GM18502 (cell line): ENCODE results near the gene KRT36.

Source experiments
- ATAC-seq: cut with Tn5 transposase; IDR thresholded peaks from one replicate; pipeline ENCODE4 v1.9.1; 2021; ENCODE audit warnings: mild to moderate bottlenecking; ENCODE audit not compliant: unreplicated experiment, poor library complexity

Gene KRT36

DNA sequence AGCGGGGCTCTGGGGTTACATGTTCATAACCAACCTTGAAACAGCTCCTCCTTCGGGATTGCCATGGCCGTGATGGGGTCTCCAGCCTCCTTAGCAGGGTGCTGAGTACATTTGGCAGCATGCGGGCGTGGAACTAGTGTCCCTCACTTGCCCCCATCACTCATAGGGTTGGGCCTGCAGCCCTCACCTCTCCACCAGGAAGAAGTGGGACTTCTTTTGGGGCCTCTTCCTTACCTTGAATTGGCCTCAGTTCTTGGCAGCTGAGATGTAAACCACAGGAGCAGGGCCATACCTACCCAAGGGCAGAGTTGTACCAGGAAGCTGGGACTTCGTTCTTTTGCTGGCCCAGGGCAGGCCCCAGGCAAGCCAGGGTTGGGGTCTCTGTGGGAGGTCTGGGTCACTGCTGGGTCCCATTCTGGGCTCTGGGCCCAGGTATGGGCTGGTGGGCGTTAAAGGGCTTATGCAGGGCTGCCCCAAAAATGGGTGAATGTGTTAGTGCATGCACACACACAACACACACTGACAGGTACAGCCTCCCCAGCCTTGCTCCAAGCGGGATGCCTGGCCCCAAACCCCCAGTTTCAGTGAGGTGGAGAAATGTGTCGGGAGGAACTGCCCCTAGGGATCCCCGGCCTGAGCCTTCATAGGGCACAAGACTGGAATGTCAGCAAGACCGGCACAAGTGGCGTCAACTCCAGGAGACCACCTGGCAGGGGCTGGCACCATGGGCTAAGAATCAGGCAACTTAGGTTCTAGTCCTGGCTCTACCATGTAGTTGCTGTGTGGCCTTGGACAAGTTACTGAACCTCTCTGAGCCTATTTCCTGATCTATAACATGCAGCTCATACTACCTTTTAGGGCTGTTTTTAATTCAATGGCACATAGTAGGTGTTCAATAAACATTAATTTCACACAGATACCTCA lies 32.9 kb upstream of the KRT36 start:
- no peak for ATAC-seq

DNA sequence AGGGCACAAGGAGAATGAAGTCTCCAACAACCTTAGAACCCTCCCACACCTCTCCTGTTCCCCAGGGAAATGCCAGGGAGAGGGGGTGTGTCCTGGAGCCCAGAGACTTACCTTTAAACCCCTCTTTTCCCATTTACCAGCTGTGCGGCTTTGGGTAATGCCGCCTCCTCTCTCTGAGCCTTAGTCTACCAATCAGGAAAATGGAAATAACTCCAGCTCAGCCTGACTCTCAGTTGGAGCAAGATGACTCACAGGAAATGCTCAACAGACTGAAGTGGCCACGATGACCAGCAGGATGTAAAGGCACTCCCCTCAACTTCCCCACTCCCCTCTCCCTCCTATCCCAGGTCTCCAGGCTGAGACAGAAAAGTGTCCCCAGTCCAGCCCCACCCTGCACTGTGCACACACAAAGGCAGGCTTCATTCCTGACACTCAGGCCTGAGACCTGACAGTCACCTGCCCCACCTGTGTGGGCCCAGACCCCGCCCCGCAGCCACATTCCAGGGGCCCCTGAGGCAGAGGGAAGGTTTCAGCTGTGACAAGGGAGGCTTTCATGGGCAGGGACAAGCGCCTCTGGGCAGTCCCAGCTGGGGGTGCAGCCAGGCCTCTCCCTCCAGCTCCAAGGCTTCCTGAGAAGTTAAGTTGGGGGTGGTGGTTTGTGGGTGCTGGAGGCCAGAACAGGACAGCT lies 32.0 kb upstream of the KRT36 start:
- no peak for ATAC-seq

DNA sequence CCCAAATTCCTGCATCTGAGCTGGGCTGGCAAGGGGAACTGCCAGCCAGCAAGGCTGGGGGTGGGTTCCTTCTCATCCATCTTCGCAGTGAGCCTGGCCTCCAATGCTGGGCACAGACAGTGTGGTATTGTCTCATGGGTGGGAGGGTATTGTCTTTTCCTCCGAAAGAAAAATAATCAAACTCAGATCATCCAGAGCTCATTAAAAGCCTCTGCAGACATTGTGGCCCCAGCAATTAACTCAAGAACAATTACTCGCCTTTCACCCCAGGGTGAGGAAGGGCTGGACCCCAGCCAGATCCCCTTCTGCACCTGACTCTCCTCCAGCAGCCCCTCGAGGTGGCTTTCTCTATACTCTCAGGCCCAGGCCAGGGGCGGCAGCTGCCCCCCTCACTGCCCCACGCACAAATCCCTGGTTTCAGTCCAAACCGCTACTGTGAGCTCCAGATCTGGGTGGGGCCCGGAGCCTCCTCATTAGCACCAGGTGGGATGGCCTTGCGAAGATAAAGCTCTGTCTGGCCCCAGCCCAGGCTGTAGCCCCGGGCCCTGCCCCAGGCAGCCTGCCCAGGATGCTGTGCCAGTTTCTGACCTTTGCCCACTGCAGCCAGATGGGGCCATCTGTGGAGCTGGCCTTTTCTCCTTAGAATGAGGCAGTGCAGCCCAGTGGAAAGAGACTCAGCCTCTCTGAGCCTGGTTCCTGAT lies 31.3 kb upstream of the KRT36 start:
- no peak for ATAC-seq

- no peak for ATAC-seq
Observed at GRCh38 chr17:41519501-41520224, 30.0 kb upstream of the KRT36 start.

- no peak for ATAC-seq
Observed at GRCh38 chr17:41518789-41519449, 29.2 kb upstream of the KRT36 start, which contains the start of gene KRT15. Gene KRT15, minus strand, starts transcription at chr17:41518890. Its CDS starts 63 bp downstream, at chr17:41518827.

DNA sequence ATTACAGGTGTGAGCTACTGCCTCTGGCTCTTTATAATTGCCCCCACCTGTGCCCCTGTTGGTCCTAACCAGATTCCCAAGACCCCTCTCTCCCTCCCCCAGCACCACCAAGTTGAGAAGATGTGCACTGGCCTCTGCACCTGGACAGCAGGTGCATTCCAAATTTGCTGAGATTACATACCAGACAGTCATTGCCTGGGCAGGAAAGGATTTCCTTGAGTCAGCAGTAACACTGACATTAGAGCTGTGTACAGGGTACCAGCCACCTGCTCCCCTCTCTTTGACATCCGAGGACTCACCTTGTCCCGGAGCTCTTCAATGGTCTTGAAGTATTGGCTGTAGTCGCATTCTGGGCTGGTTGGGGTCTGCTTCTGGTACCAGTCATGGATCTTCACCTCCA lies 28.3 kb upstream of the KRT36 start:
- ATAC-seq, result no peak

- no peak for ATAC-seq
Observed at GRCh38 chr17:41516830-41517283, 27.1 kb upstream of the KRT36 start.

- no peak for ATAC-seq
Observed at GRCh38 chr17:41516147-41516829, 26.6 kb upstream of the KRT36 start.

DNA sequence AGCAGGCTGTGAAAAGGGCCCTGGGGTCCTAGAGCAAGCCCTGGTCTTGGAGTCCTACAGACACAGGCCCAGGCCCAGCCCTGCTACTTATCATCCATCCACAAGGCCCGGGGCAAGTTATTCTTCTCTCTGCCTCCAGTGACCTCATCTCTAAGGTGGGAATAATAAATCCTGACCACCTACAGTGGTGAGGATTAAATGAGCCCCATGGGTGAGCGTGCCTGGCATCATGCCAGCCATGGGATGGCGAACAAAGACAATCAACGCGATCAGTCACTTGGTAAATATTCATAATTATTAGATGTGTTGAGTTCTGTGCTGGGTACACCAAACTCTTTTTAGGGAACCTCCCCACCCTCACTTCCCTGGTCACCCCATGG lies 23.4 kb upstream of the KRT36 start:
- ATAC-seq, result no peak

DNA sequence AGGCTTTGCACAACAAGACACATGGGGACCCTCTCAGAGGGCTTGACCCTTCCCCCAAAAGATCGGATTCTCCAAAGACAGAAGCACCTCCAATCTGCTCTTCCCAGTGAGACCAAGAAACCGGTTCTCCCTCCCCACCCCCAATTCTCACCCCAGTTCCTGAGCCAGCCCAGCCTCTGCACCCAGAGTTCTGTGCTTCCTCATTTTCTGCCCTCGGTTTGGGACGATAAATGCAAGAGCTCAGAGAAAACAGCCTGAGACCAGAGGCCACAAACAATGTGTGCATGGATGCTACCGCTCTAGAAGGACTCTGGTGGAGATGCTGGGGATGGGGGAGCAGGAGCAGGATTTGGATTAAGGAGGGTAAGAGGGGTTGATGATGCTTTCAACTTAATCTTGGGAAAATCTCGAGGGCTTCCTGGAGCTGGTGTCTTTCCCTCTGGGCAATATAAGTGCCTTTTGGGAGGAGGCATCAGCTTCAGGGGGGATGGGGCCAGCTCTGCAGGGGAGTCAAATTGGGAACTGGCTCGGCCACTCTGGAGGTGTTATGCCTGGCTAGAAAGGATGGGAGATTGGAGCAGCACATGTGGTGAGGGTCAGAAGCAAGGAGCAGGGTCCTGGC lies 22.9 kb upstream of the KRT36 start:
- ATAC-seq, result no peak

GRCh38 chr17:41511716-41512115 lies 22.0 kb upstream of the KRT36 start:
- no peak for ATAC-seq

GRCh38 chr17:41511116-41511515 lies 21.4 kb upstream of the KRT36 start:
- no peak for ATAC-seq

DNA sequence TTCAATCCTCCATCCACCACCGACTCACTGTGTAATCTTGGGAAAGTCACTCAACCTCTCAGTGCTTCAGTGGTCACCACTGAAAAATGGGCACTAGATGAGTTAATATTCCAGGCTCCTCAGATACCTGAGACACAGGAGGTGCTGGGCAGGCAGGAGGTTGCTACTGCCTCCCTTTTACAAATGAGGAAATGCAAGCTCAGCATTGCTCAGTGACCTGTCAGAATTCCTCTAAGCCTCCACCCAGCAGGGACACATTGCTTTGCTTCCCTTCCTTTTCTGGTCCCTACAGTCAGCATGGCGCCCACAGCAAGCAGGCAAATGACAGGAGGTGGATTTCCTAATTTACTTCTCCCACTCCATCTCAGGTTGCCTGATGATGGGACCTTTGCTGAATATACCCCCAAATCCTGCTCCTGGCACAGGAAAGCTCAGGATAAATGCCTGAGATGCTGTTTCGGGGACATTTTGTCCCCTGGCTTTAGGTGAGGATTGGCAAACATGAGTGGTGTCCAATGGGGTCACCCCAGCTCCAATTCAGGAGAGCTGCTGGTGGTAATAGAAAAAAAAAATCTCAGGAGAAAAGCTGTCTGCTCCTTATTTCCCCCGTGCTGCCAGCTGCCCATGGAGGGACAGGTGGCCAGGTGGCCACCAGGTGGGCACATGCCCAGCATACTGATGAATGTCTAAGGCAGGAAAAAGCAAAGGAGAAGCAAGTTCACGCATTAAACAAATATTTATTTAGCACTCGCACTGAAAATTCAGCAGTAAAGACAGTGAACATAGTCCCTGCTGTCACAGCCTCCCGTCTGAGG lies 20.7 kb upstream of the KRT36 start:
- no peak for ATAC-seq

DNA sequence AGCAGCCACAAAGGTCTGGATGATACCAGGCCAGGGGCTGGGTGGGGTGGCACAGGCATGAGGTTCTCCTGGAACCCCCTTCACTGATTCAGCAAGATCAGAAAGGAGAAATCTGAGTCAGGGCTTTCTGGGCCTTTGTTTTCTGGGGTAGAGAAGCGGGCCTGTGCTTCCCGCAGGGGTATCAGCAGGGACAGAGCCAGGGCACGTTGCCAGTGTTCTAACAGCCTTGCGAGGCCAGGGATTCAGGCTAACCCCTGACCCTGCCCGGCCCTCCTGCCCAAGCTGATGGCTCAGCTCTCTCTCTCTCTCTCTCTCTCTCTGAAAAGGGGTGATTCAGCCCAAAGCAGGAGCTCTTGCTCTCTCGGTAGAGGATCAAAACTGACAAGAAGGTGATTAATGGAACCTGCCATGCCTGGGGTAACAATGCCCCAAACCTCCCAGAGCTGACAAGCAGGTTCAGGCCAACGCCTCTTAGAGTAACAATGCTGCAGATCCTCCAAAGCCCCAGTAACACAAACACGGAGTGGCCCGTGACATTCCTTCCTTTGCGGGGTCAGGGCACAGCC lies 17.7 kb upstream of the KRT36 start:
- ATAC-seq, result no peak

DNA sequence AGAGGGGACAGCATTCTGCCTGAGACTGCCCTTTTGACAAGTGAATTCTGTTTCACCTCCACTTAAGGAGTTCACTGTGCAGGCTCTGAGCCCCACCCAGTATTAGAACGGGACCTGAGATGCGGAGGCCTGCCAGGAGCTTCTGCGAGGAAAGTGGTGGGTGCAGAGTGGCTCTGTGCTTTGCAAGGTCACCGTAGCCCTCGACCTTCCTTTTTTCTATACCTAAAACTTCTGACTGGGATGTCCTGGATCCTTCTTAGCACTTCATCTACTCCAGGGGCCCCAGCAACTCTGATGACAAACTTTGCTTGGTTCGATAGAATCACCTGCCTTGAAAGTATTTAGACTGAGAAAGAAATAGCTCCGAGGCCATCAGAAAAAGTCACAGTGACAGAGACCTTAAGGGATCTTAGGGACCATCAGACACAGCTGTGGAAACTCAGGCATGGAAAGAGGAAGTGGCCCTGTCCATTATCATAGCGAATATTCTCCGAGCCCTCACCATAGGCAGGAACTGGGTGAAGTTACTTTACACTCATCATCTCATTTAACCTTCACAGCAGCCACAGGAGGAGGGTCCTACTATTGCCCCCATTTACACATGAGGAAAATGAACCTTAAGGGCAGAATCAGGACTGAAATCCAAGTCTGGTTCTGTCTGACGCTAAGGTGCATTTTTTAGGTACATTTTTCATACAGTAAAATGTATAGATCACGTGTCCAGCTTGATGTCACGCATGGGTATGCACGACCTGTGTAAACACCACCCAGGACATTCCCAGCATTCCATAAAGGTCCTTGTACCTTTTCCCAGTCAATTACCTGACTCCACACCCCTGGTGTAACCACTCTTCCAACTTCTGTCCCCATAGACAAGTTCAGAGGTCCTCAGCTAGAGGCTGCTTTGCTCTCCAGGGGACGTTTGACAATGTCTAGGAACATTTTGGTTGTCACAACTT lies 16.4 kb upstream of the KRT36 start:
- ATAC-seq, result no peak

DNA sequence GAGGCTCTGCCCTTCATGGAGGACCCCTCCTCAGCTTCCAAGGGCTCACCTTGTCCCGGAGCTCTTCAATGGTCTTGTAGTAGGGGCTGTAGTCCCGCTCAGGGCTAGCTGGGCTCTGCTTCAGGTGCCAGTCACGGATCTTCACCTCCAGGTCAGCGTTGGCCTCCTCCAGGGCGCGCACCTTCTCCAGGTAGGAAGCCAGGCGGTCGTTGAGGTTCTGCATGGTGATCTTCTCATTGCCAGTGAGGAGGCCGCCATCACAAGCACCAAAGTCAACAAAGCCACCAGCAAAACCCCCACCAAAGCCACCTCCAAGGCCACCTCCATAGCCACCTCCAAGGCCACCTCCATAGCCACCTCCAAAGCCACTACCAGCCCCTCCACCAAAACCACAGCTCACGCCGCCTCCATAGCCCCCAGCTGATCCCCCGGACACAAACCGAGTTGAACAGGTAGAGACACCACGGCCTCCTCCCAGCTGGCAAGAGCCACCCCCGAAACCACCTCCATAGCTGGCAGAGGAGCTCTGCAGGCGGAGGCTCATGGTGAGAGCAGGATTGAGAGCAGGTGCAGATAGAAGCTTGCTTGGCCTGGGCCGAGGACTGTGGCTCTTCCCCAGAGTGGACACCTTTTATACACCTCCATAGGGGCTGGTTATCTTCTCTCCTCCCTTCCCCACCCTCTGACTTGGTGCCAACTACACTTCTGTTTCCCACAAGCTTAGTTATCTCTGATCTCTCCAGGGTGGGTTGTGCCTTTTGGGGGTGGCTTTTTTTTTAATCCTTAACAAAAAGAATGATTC lies 15.5 kb upstream of the KRT36 start, which contains the start of gene KRT13:
TSS of gene KRT13 (minus strand) at position 606 of the 802 bp plus-strand sequence. CDS start at position 544, 62 bp downstream.
- no peak for ATAC-seq
